MM.1S (cell line): ENCODE data around the gene SLC35B1.
A peak's percentile ranks its signal among the peaks of the same experiment; 100 is the strongest.

Experiments
- DNase-seq: peaks from one replicate; pipeline ENCODE4 v3.0.0-alpha.2; 2015
- H2AFZ ChIP-seq: fragments of 300-600 bp; sonication (generic); 2 replicates; pipeline ENCODE4 v1.6.0; 2016; ENCODE audit warnings: antibody characterized with exemption, low read length
- H3F3A ChIP-seq: fragments of 300-600 bp; sonication (generic); 2 replicates; pipeline ENCODE4 v1.6.1; 2016; ENCODE audit warnings: mild to moderate bottlenecking, antibody characterized with exemption, low read length, moderate library complexity, mixed read lengths; ENCODE audit not compliant: insufficient read depth
- H3K27ac ChIP-seq: fragments of 300-600 bp; sonication (generic); 2 replicates; pipeline ENCODE4 v1.5.1; 2016; ENCODE audit warnings: mild to moderate bottlenecking, low read length
- H3K27me3 ChIP-seq: fragments of 300-600 bp; sonication (generic); replicated peaks from 2 replicates; pipeline ENCODE4 v1.6.0; 2016; ENCODE audit warnings: low read length; ENCODE audit not compliant: insufficient read depth
- H3K36me3 ChIP-seq: fragments of 300-600 bp; sonication (generic); replicated peaks from 2 replicates; pipeline ENCODE4 v1.6.1; 2016; ENCODE audit warnings: mild to moderate bottlenecking, low read length, mixed read lengths; ENCODE audit not compliant: insufficient read depth
- H3K4me1 ChIP-seq: fragments of 300-600 bp; sonication (generic); 2 replicates; pipeline ENCODE4 v1.6.1; 2016; ENCODE audit warnings: low read length, mixed read lengths
- H3K4me2 ChIP-seq: fragments of 300-600 bp; sonication (generic); 2 replicates; pipeline ENCODE4 v1.6.0; 2016; ENCODE audit warnings: low read depth, low read length
- H3K4me3 ChIP-seq: fragments of 300-600 bp; sonication (generic); 2 replicates; pipeline ENCODE4 v1.5.1; 2016; ENCODE audit warnings: low read length, mixed read lengths
- H3K79me2 ChIP-seq: fragments of 300-600 bp; sonication (generic); 2 replicates; pipeline ENCODE4 v1.6.1; 2016; ENCODE audit warnings: mixed run types, low read length, mixed read lengths
- H3K9ac ChIP-seq: fragments of 300-600 bp; sonication (generic); 2 replicates; pipeline ENCODE4 v1.6.1; 2016; ENCODE audit warnings: low read length, mixed read lengths
- H3K9me2 ChIP-seq: fragments of 300-600 bp; sonication (generic); replicated peaks from 2 replicates; pipeline ENCODE4 v1.6.1; 2016; ENCODE audit warnings: mild to moderate bottlenecking, low read length, mixed read lengths; ENCODE audit not compliant: insufficient read depth
- H3K9me3 ChIP-seq: fragments of 300-600 bp; sonication (generic); replicated peaks from 2 replicates; pipeline ENCODE4 v1.6.1; 2016; ENCODE audit warnings: mild to moderate bottlenecking, low read length, mixed read lengths; ENCODE audit not compliant: insufficient read depth
- H4K20me1 ChIP-seq: fragments of 300-600 bp; sonication (generic); 2 replicates; pipeline ENCODE4 v1.6.1; 2016; ENCODE audit warnings: mild to moderate bottlenecking, low read length, moderate library complexity, mixed read lengths; ENCODE audit not compliant: insufficient read depth
- CTCF ChIP-seq: fragments of 300-600 bp; sonication (generic); IDR thresholded peaks from 2 replicates; pipeline ENCODE4 v1.5.1; 2016; ENCODE audit warnings: antibody characterized with exemption, low read length, mixed read lengths
- EZH2 ChIP-seq: fragments of 300-600 bp; sonication (generic); optimal IDR thresholded peaks from 2 replicates; pipeline ENCODE3; 2017; ENCODE audit warnings: low read depth, mild to moderate bottlenecking, antibody characterized with exemption, low read length, mixed read lengths
- EZH2phosphoT487 ChIP-seq: fragments of 300-600 bp; sonication (generic); IDR thresholded peaks from 2 replicates; pipeline ENCODE4 v1.6.1; 2018; ENCODE audit warnings: antibody characterized with exemption, low read length

Gene SLC35B1

GRCh38 chr17:49705254-49705653 is 2.5 kb downstream of the SLC35B1 start:
- Histone ChIP-seq H3K27me3 (no peaks in the 10 kb centered on the region), H3F3A (peaks cover 20% of the 10 kb centered on the region), H2AFZ (no peak overlapping the region), H3K9ac (no peak overlapping the region), H3K9me2 (no peaks in the 10 kb centered on the region), H3K4me3 (no peak overlapping the region), H4K20me1 (no peaks in the 10 kb centered on the region), H3K27ac (no peak overlapping the region), H3K4me1 (peaks cover 17% of the 10 kb centered on the region), H3K79me2 (peaks cover 29% of the 10 kb centered on the region), H3K4me2 (no peak overlapping the region), H3K9me3 (no peaks in the 10 kb centered on the region), H3K36me3 (no peaks in the 10 kb centered on the region; the same call in 1 of the 2 replicates)
- TF ChIP-seq EZH2phosphoT487 (no peak), EZH2 (no peak), CTCF (no peak)
- DNase-seq: no peak

GRCh38 chr17:49703557-49704277 is 4.0 kb downstream of the SLC35B1 start:
- Histone ChIP-seq H3K4me1 (peaks cover 12% of the 10 kb centered on the region), H3K27me3 (no peaks in the 10 kb centered on the region), H3K9ac (no peak overlapping the region), H3K27ac (no peak overlapping the region), H3K9me3 (no peaks in the 10 kb centered on the region), H4K20me1 (no peaks in the 10 kb centered on the region), H3K4me3 (no peak overlapping the region), H3F3A (peaks cover 5% of the 10 kb centered on the region), H3K79me2 (peaks cover 29% of the 10 kb centered on the region), H2AFZ (no peak overlapping the region), H3K4me2 (no peak overlapping the region), H3K36me3 (no peaks in the 10 kb centered on the region; the same call in 1 of the 2 replicates), H3K9me2 (no peaks in the 10 kb centered on the region)
- peak; percentile 35 for DNase-seq
- peak; percentile 52 for TF ChIP-seq CTCF
- no peak for TF ChIP-seq EZH2phosphoT487

GRCh38 chr17:49700960-49701359 is 6.8 kb downstream of the SLC35B1 start:
- Histone ChIP-seq H3F3A (no peaks in the 10 kb centered on the region), H4K20me1 (no peaks in the 10 kb centered on the region), H3K36me3 (no peaks in the 10 kb centered on the region; the same call in 1 of the 2 replicates), H3K27me3 (no peaks in the 10 kb centered on the region), H3K4me3 (no peak overlapping the region), H3K9me3 (no peaks in the 10 kb centered on the region), H3K79me2 (peaks cover 12% of the 10 kb centered on the region), H3K27ac (no peak overlapping the region), H3K9ac (no peak overlapping the region), H3K4me2 (no peak overlapping the region), H3K9me2 (no peaks in the 10 kb centered on the region), H2AFZ (no peak overlapping the region), H3K4me1 (no peaks in the 10 kb centered on the region)
- no peak for TF ChIP-seq EZH2
- TF ChIP-seq EZH2phosphoT487: no peak
- TF ChIP-seq CTCF: no peak
- DNase-seq: no peak
